ENCODE data around the gene USP28.
A peak's percentile ranks its signal among the peaks of the same experiment; 100 is the strongest.
"Not testable (repeated sequence)": the region's sequence is repeated elsewhere in the genome, so short reads cannot be mapped to it uniquely, and the experiment has no call there.

USP28 gene

GRCh38 chr11:113875234-113876073 is at the start of gene USP28:
Gene USP28 (minus strand): TSS chr11:113875572. CDS start chr11:113875501, 71 bp downstream.
- DNase-seq = peak; percentile 79

GRCh38 chr11:113923572-113923971 is 48.2 kb upstream of the USP28 start:
- DNase-seq = no peak

GRCh38 chr11:113911491-113911890 is 36.1 kb upstream of the USP28 start:
- DNase-seq = not testable (repeated sequence)

GRCh38 chr11:113908098-113908497 is 32.7 kb upstream of the USP28 start:
- DNase-seq = no peak

GRCh38 chr11:113907681-113908080 is 32.3 kb upstream of the USP28 start:
- DNase-seq = no peak

GRCh38 chr11:113907152-113907551 is 31.8 kb upstream of the USP28 start:
- DNase-seq = no peak

- DNase-seq = no peak
Measured at GRCh38 chr11:113906516-113906915, 31.1 kb upstream of the USP28 start.

GRCh38 chr11:113906038-113906437 is 30.7 kb upstream of the USP28 start:
- DNase-seq = no peak

GRCh38 chr11:113904379-113905101 is 29.2 kb upstream of the USP28 start, which contains the start of gene HTR3B:
Gene HTR3B (plus strand): TSS chr11:113904796. CDS start chr11:113904934, 138 bp downstream.
- DNase-seq = no peak

- no peak for DNase-seq
Measured at GRCh38 chr11:113901141-113901540, 25.8 kb upstream of the USP28 start.

- DNase-seq = peak; percentile 6
Measured at GRCh38 chr11:113896156-113896879, 20.9 kb upstream of the USP28 start.

GRCh38 chr11:113895367-113896155 is 20.2 kb upstream of the USP28 start:
- DNase-seq = no peak

GRCh38 chr11:113894421-113894996 is 19.1 kb upstream of the USP28 start:
- DNase-seq = no peak

GRCh38 chr11:113888848-113889247 is 13.5 kb upstream of the USP28 start:
- DNase-seq = no peak

GRCh38 chr11:113885897-113886296 is 10.5 kb upstream of the USP28 start:
- DNase-seq = no peak

GRCh38 chr11:113884361-113884836 is 9.0 kb upstream of the USP28 start:
- no peak for DNase-seq

GRCh38 chr11:113881856-113882255 is 6.5 kb upstream of the USP28 start:
- DNase-seq = no peak

- no peak for DNase-seq
Measured at GRCh38 chr11:113880971-113881370, 5.6 kb upstream of the USP28 start.

- not testable (repeated sequence) for DNase-seq
Measured at GRCh38 chr11:113879446-113879845, 4.1 kb upstream of the USP28 start.

- no peak for DNase-seq
Measured at GRCh38 chr11:113877670-113878055, 2.3 kb upstream of the USP28 start.

- no peak for DNase-seq
Measured at GRCh38 chr11:113876798-113877669, 1.7 kb upstream of the USP28 start.

All from stimulated activated CD4-positive, alpha-beta T cell treated with anti-CD3 and anti-CD28 coated beads, Interleukin-1b, Interleukin-23, amount 100 ng/mL, for 48 hours (primary cell).